BE2C (cell line): Measurements from ENCODE around the gene TOLLIP.
A peak's percentile ranks its signal among the peaks of the same experiment; 100 is the strongest.

ENCODE experiments used
- DNase-seq: peaks from one replicate; pipeline ENCODE4 v3.0.0-alpha.2; 2020
- H3K27me3 ChIP-seq: fragments of 250-450 bp; sonication (Bioruptor Pico); 2 replicates; pipeline ENCODE4 v1.5.1; 2020; ENCODE audit warnings: mild to moderate bottlenecking
- H3K36me3 ChIP-seq: fragments of 250-450 bp; sonication (Bioruptor Pico); 2 replicates; pipeline ENCODE4 v1.5.1; 2020; ENCODE audit warnings: mild to moderate bottlenecking
- H3K4me1 ChIP-seq: fragments of 250-450 bp; sonication (Bioruptor Pico); 2 replicates; pipeline ENCODE4 v1.5.1; 2020
- H3K4me3 ChIP-seq: 2 replicates; pipeline ENCODE4 v1.5.1; 2011; ENCODE audit warnings: low read depth, low read length
- H3K9me3 ChIP-seq: fragments of 250-450 bp; sonication (Bioruptor Pico); 2 replicates; pipeline ENCODE4 v1.5.1; 2020
- TF ChIP-seq, protein P1 (sequence below): IDR thresholded peaks from 2 replicates; pipeline ENCODE4 v1.5.1; 2012; ENCODE audit warnings: mild to moderate bottlenecking, low read depth, low read length

TOLLIP gene

DNA sequence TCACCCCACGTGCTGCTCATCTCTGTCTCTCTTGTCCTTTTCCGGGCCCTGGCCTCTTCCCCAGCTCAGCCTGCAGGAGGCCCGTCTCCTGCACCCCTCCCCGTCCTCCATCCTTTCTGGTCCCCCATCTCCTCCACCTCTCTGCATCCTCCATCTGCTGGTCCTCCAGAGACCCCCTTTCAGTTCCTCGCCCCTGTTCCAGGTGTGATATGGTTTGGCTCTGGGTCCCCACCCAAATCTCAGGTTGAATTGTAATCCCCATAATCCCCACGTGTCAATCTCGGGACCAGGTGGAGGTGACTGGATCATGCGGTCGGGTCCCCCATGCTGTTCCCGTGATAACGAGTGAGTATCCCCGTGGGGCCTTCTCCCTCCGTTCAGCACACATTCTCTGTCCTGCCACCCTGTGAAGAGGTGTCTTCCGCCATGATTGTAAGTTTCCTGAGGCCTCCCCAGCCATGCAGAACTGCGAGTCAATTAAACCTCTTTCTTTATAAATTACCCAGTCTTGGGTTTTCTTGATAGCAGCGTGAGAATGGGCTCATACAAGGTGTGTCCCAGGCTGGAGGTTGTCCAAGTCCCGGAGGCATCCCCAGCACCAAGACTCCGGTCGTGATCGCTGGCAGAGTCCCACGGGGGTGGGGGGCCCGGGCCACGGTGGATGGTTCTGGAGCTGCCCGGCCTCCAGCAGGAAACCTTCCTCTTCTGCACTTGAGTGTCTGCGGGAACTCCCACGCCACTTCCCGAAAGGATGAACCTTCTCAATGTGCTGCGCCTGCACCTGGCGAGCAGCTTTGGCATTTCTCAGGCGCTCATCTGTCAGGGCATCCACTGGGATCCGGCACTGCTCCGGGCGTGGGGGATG, 29.0 kb upstream of the TOLLIP start:
- Histone ChIP-seq H3K36me3 (no peaks in the 10 kb centered on the region), H3K4me1 (no peaks in the 10 kb centered on the region), H3K27me3 (no peaks in the 10 kb centered on the region), H3K4me3 (no peak overlapping the region), H3K9me3 (no peaks in the 10 kb centered on the region)
- DNase-seq = no peak
- TF ChIP-seq, protein P1, sequence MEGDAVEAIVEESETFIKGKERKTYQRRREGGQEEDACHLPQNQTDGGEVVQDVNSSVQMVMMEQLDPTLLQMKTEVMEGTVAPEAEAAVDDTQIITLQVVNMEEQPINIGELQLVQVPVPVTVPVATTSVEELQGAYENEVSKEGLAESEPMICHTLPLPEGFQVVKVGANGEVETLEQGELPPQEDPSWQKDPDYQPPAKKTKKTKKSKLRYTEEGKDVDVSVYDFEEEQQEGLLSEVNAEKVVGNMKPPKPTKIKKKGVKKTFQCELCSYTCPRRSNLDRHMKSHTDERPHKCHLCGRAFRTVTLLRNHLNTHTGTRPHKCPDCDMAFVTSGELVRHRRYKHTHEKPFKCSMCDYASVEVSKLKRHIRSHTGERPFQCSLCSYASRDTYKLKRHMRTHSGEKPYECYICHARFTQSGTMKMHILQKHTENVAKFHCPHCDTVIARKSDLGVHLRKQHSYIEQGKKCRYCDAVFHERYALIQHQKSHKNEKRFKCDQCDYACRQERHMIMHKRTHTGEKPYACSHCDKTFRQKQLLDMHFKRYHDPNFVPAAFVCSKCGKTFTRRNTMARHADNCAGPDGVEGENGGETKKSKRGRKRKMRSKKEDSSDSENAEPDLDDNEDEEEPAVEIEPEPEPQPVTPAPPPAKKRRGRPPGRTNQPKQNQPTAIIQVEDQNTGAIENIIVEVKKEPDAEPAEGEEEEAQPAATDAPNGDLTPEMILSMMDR = no peak

DNA sequence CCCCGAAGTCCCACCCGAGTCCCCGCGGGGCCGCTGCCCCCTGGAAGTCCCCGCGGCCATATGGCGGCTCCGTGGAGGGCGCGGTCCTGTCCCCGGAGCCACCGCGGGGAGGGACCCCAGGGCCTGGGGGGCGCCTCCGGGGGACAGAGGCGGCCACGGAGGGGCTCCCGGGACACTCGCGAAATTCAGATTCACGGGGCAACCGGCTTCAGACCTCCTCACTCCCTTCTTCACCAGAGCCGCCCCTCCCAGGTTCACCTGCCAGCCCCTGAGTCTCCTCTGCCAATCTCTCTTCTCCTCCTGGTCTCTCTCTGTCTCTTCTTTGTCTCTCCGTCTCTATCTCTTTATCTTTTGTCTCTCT, 28.2 kb upstream of the TOLLIP start:
- no peaks in the 10 kb centered on the region for H3K4me1 ChIP-seq
- H3K4me3 ChIP-seq = no peak overlapping the region

DNA sequence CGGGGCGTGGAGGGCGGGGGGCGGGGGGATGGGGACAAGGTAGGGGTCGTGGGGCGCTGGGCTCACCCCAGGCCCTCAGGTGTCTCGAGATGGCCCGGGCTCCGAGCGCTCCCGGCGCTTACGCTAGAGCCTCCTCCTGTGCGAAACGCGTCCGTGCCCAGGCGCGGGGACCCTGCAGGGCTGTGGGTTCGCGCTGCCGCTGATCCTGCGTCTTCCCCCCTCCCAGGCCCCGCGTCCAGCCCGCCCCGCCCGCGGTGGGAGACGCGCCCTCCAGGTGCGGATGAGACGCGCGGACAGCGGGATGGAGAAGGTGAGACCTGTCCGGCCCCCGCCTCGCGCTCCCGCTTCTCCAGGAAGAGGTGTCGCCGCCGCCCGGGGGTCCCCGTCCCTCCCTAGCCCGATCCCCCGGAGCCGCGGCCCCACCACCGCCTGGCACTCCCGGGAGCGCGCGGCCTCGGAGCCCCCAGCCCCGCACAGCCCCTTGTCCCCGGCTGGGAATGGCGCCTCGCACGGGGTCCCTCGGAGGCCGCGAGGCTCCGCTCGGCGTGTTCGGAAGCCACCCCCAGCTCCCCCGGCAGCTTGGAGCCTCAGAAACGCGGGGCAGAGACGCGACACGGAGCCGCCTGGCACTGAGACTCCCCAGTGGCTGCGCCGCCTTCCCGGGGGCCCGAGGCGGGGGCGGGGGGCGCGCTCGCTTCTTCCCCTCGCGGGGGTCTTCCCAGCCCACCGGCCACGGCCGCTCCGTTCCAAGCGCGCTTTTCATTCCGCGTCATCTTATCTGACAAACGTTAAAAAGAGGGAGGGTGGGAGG, 27.6 kb upstream of the TOLLIP start:
- no peak overlapping the region for H3K4me3 ChIP-seq
- H3K27me3 ChIP-seq = no peaks in the 10 kb centered on the region
- no peaks in the 10 kb centered on the region for H3K36me3 ChIP-seq
- H3K4me1 ChIP-seq = no peaks in the 10 kb centered on the region
- H3K9me3 ChIP-seq = no peaks in the 10 kb centered on the region
- DNase-seq = no peak
- TF ChIP-seq, protein P1 = no peak

More for the DNA sequence above, 28.2 kb upstream of the TOLLIP start:
- Histone ChIP-seq H3K36me3 (no peaks in the 10 kb centered on the region), H3K9me3 (no peaks in the 10 kb centered on the region), H3K27me3 (no peaks in the 10 kb centered on the region)
- no peak for DNase-seq
- TF ChIP-seq, protein P1 = no peak

DNA sequence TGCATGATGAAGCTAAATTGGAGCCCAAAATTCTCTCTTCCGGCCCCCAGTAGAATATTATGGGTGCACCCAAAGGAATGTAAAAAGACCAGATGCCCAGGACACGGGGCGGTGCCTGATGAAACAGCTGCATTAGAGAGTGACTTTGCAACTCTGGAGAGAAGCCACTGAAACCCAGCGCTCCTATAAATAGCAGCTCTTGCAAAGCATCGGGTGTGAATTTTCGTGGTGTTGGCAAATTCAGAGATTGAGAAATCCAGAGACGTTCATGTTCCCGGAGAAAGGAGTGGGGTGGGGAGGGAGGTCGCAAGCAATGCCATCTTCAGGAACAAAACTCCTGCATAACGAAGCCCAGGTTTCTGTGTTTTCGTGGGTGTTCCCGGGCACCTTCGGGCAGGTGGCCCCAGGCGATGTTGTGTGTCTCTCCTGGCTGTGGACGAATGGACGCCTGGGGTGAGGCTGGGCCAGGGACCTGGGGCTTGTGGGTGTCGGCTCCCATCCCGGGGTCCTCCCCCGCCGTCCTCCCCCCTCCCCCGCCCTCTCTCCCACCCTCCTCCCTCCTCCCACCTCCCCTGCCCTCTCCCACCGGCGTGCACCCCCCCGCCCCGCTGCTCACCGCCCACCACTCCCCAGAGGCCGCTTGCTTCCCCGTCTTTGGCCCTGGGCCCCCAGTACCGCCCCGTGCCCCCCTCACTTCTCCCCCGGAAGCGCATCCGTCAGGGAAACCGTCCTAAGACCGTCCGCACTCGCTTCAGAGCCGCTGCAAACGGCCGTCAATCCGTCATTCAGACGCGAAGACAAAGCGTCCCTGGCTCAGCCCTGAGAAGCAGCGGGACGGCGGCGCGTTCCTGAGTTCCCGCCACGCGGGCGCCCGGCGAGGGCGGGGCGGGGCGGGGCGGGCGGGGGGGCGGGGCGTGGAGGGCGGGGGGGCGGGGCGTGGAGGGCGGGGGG, 26.7 kb upstream of the TOLLIP start:
- Histone ChIP-seq H3K4me3 (no peak overlapping the region; the same call in 1 of the 2 replicates), H3K27me3 (no peaks in the 10 kb centered on the region), H3K36me3 (no peaks in the 10 kb centered on the region), H3K9me3 (no peaks in the 10 kb centered on the region), H3K4me1 (no peaks in the 10 kb centered on the region)
- TF ChIP-seq, protein P1 = no peak
- peak; percentile 64 for DNase-seq

DNA sequence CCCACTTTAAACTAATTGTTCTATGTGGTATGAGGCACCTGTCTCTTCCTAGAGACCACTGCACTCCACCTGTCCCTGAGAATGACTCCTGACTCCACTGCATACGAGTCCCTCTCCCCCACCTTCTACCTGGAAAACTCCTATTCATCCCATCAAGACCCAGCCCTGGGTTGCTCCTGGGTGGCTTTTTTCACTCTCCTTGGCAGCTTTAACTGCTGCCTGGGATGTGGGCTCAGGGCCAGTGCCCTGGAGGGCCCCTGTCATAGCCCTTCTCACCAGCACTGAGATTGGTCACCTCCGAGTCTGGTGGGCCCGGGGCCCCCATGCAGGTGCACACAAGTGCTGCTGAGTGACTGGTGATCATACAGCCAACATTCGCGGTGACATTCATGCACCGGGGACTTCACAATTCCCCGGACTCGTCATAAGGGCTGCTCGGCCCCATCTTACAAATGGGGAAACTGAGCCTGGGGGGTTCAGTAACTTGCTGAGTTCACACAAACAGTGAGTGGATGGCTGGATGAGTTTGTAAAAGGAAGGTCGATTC, 25.9 kb upstream of the TOLLIP start:
- Histone ChIP-seq H3K27me3 (no peaks in the 10 kb centered on the region), H3K9me3 (no peaks in the 10 kb centered on the region), H3K4me3 (no peak overlapping the region), H3K36me3 (no peaks in the 10 kb centered on the region), H3K4me1 (no peaks in the 10 kb centered on the region)
- no peak for DNase-seq
- TF ChIP-seq, protein P1 = no peak
